ENCODE measurements around the gene NT5C1B.
"Not testable (repeated sequence)": the region's sequence is repeated elsewhere in the genome, so short reads cannot be mapped to it uniquely, and the experiment has no call there.

Gene NT5C1B

GRCh38 chr2:18589354-18589753, at the start of gene NT5C1B:
Gene NT5C1B, minus strand, starts transcription at chr2:18589569. Its CDS starts 101 bp downstream, at chr2:18589468.
- no peak for DNase-seq

DNA sequence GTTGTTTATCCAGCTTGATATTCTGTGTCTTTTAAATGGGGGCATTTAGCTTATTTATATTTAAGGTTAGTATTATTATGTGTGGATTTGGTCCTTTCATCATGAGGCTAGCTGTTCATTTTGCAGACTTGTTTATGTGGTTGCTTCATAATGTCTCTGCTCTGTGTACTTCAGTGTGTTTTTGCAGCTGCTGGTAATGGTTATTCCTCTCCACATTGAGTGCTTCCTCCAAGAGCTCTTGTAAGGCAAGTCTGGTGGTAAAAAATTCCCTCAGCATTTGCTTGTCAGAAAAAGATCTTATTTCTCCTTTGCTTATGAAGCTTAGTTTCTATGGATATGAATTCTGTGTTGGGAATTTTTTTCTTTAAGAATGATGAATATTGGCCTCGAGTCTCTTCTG, 47.8 kb upstream of the NT5C1B start:
- DNase-seq, result no peak

DNA sequence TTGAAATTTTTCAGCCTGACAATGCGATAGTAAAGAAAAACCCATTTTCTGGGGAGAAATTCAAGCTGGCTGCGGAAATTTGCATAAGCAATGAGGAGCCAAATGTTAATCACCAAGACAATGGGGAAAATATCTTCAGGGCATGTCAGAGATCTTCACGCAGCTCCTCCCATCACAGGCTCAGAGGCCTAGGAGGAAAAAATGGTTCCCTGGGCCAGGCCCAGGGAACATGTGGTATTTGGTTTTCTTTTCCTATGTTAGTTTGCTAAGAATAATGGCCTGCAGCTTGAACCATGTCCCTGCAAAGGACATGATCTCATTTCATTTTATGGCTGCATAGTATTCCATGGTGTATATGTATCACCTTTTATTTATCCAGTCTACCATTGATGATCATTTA, 43.3 kb upstream of the NT5C1B start:
- not testable (repeated sequence) for DNase-seq

DNA sequence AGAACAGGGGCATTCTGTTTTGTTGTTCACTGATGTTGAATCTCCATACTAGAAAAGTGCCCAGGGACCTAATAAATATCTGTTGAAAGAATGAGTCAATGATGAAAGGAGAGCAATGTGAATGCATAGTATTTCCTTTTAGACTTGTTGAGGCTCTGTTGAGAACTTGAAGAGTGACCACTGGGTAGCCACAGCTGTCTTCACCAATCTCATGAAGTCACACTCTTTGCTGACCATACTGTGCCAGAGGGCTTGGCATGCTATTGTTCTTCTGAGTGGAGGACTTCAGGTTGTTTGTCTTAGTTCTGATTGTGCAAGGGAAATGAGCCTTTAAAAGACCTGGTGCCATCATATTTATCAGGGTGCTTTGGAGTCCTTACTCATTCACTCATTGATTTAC, 41.6 kb upstream of the NT5C1B start:
- DNase-seq, result no peak

DNA sequence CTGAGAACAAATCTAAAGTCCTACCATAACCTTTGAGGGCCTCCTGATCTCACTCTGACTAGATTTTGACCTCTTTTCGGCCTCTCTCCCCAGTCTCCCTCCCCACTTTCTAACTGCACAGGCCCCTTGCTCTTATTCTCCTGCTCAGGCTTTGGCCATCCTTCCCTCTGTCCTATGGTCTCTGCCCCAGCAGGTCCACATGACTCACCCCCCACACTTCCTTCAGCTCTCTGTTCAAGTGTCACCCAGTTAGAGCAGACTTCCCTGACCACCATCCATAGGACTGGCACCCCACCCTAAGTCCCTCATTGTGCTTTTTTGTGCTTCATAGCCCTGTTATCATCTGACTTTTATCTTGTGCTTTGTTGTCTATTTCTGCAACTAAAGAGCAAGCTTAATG, 41.2 kb upstream of the NT5C1B start:
- DNase-seq, result no peak

- no peak for DNase-seq
Observed at GRCh38 chr2:18630101-18630500, 40.7 kb upstream of the NT5C1B start.

GRCh38 chr2:18626958-18627650, 37.7 kb upstream of the NT5C1B start:
- DNase-seq, result no peak

- DNase-seq, result no peak
Observed at GRCh38 chr2:18626256-18626668, 36.9 kb upstream of the NT5C1B start.

GRCh38 chr2:18625563-18625962, 36.2 kb upstream of the NT5C1B start:
- no peak for DNase-seq

- no peak for DNase-seq
Observed at GRCh38 chr2:18623782-18624181, 34.4 kb upstream of the NT5C1B start.

GRCh38 chr2:18620867-18621632, 31.7 kb upstream of the NT5C1B start:
- DNase-seq, result no peak

GRCh38 chr2:18619091-18619490, 29.7 kb upstream of the NT5C1B start:
- no peak for DNase-seq

- DNase-seq, result no peak
Observed at GRCh38 chr2:18614041-18614440, 24.7 kb upstream of the NT5C1B start.

DNA sequence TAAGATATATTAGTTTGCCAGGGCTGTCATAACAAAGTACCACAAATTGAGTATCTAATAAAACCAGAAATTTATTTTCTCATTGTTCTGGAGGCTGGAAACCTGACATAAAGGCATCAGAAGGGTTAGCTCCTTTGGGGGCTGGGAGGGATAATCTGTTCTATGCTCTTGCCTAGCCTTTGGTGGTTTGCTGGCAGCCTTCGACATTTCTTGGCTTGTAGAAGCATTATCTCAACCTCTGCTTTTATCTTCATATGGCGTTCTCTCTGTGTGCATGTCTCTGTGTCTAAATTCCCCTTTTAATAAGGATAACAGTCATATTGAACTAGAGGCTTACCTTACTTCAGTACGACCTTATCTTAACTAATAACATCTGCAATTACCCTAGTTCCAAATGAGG, 22.8 kb upstream of the NT5C1B start:
- no peak for DNase-seq

DNA sequence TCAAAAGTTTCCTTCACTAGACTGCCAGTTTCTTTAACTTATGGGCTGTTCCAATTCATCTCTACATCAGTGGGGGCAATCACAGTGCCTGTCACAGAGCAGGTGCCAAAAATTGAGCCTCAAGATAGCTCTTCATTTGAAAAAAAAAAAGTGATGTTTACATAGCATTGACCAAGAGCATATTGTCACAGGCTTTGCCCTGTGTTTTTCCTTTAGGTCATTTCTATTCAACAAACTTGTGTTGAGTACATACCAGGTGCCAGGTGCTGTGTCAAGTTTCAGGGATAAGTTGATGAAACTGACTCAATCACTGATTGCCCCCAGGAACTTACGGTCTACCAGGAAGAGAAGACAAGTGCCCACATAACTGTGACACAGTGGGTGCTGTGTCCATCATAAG, 22.2 kb upstream of the NT5C1B start:
- DNase-seq, result no peak

- no peak for DNase-seq
Observed at GRCh38 chr2:18611184-18611583, 21.8 kb upstream of the NT5C1B start.

- DNase-seq, result no peak
Observed at GRCh38 chr2:18610651-18611050, 21.3 kb upstream of the NT5C1B start.

- DNase-seq, result no peak
Observed at GRCh38 chr2:18610090-18610489, 20.7 kb upstream of the NT5C1B start.

- no peak for DNase-seq
Observed at GRCh38 chr2:18605115-18605514, 15.7 kb upstream of the NT5C1B start.

DNA sequence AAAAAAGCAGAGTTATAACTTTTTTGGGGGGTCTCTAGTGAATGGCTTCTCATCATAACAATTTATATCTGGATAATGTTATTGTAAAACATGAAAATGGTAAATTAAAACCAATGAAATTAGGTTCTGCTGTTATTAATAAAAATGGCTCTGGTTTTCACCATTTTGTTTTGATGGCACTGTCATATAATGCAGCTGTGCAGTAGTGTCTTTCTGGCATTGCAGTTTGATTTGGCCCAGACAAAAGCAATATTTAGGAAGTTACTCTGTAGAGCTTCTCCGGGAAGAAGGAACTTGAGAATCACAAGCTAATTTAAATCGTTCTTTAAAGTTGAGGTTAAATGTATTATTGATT, 15.1 kb upstream of the NT5C1B start:
- no peak for DNase-seq

DNA sequence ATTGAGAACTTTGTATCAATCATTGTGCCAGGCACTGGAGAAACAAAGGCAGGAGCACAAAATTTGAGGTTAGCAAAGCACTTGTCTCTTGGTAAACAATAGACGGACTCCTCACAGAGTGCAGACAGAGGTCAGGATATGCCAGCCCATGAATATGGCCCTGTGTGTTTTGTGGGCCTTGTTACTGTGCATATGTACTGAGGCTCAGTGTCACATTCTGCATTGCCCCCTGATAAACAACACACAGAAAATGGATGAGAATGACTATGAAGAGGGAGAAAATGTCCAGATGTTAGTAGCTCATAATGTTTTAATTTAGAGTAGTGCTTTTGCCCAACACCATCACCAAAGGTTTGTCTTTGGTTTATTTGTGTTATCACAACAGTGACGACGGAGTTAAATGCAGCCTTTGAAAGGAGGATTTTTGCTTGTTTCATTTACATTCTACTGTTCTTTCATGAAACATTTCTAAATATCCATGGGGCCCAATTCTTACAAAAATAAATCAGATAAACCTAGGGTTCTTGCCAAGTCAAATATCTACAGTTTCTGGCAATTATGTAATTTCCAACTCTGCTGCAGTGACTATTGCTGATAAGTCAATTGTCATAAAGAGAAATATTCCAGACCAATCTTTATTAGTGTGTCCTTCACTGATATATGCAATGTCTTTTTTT, 14.6 kb upstream of the NT5C1B start:
- DNase-seq, result no peak

- DNase-seq, result no peak
Observed at GRCh38 chr2:18602298-18602697, 12.9 kb upstream of the NT5C1B start.

DNA sequence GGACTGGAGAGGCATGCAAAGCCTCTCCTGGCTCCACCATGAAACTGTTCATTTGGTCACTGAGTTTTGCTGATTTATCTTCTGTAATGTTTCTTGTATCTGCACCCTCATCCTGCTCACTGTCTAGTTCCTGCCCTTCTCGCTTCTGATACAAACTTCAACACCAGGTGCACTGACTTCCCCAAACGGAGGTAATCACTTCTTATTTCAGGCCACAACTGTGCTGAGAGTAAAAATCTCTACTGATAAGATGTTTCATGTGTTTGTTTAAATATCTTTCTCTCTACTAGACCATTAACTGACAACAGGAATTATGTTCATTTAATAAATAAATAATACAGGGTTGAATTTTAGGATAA, 10.9 kb upstream of the NT5C1B start:
- no peak for DNase-seq
